Measurements from ENCODE around the gene CROCC.

- TF ChIP-seq CTCF (IDR thresholded peaks at IDR 0.05; ENCODE audit: insufficient read depth, low read length) (no peak), POLR2AphosphoS5 (IDR thresholded peaks at IDR 0.05; ENCODE audit: low read depth) (no peak)
These were observed 71.8 kb downstream of the CROCC start for GRCh38 chr1:16993521-16994038.
